OCI-LY3 (cell line): Measurements from ENCODE around the gene CYB5R3.

Source experiments
- H2AFZ ChIP-seq: fragments of 200-600, 300-600 bp; shearing (Covaris generic); 2 replicates; pipeline ENCODE4 v1.6.0; 2014; ENCODE audit warnings: antibody characterized with exemption, low read depth, low read length
- H3K27ac ChIP-seq: fragments of 200-600, 300-600 bp; sonication (generic); 2 replicates; pipeline ENCODE4 v1.5.1; 2014; ENCODE audit warnings: mild to moderate bottlenecking, low read length, moderate library complexity, mixed read lengths
- H3K27me3 ChIP-seq: fragments of 200-600, 300-600 bp; sonication (generic); 2 replicates; pipeline ENCODE4 v1.6.1; 2014; ENCODE audit warnings: low read depth, low read length, mixed read lengths
- H3K36me3 ChIP-seq: fragments of 200-600, 300-600 bp; sonication (generic); replicated peaks from 2 replicates; pipeline ENCODE3; 2014; ENCODE audit warnings: low read depth, low read length, mixed read lengths
- H3K4me1 ChIP-seq: fragments of 300-600, 200-600 bp; sonication (generic); 2 replicates; pipeline ENCODE4 v1.6.1; 2014; ENCODE audit warnings: low read length, mixed read lengths
- H3K4me2 ChIP-seq: fragments of 200-600, 300-600 bp; sonication (generic); 2 replicates; pipeline ENCODE4 v1.6.1; 2014; ENCODE audit warnings: low read length, mixed read lengths
- H3K4me3 ChIP-seq: fragments of 300-600, 200-600 bp; sonication (generic); 2 replicates; pipeline ENCODE4 v1.5.1; 2014; ENCODE audit warnings: antibody characterized with exemption, mild to moderate bottlenecking, low read length, moderate library complexity
- H3K79me2 ChIP-seq: fragments of 300-600, 200-600 bp; shearing (Covaris generic); 2 replicates; pipeline ENCODE4 v1.6.1; 2014; ENCODE audit warnings: mild to moderate bottlenecking, low read length, mixed read lengths
- H3K9ac ChIP-seq: fragments of 300-600, 200-600 bp; shearing (Covaris generic); 2 replicates; pipeline ENCODE4 v1.6.0; 2014; ENCODE audit warnings: mild to moderate bottlenecking, low read length, moderate library complexity
- H3K9me3 ChIP-seq: fragments of 200-600, 300-600 bp; shearing (Covaris generic); 2 replicates; pipeline ENCODE4 v1.6.1; 2014; ENCODE audit warnings: low read length, mixed read lengths; ENCODE audit not compliant: insufficient read depth
- H4K20me1 ChIP-seq: fragments of 200-600, 300-600 bp; sonication (generic); 2 replicates; pipeline ENCODE4 v1.6.1; 2016; ENCODE audit warnings: low read length, mixed read lengths; ENCODE audit not compliant: insufficient read depth
- EZH2phosphoT487 ChIP-seq: fragments of 200-600 bp; shearing (Covaris generic); IDR thresholded peaks from 2 replicates; pipeline ENCODE4 v1.6.1; 2018; ENCODE audit warnings: antibody characterized with exemption, mixed run types, low read depth
- TF ChIP-seq, protein P1 (sequence below): fragments of 200-600, 300-600 bp; sonication (generic); IDR thresholded peaks from 2 replicates; pipeline ENCODE4 v1.5.1; 2014; ENCODE audit warnings: antibody characterized with exemption, low read length, low read depth

The CYB5R3 gene

DNA sequence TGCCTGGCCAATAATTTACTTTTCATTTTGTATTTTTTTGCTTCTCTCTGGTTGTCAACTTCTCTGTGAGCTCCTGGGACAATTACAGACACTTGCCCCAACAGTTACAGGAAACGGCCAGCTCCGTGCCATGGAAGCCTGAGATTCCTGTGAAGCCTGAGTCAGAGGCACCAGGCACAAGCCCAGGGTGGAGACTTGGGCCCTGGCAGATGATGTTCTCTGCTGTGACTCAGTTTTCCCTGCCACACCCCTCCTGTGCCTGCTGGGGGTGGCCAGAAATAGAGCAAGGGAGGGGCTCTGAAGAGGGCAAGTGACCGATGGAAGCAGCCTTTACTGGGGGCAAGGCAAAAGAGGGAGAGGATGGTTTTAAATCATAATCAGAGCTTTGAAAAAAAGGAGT is 13.7 kb downstream of the CYB5R3 start:
- no peak overlapping the region for H2AFZ ChIP-seq
- H3K4me1 ChIP-seq: no peaks in the 10 kb centered on the region
- no peak overlapping the region for H3K27ac ChIP-seq
- no peaks in the 10 kb centered on the region for H3K9me3 ChIP-seq
- TF ChIP-seq, protein P1, sequence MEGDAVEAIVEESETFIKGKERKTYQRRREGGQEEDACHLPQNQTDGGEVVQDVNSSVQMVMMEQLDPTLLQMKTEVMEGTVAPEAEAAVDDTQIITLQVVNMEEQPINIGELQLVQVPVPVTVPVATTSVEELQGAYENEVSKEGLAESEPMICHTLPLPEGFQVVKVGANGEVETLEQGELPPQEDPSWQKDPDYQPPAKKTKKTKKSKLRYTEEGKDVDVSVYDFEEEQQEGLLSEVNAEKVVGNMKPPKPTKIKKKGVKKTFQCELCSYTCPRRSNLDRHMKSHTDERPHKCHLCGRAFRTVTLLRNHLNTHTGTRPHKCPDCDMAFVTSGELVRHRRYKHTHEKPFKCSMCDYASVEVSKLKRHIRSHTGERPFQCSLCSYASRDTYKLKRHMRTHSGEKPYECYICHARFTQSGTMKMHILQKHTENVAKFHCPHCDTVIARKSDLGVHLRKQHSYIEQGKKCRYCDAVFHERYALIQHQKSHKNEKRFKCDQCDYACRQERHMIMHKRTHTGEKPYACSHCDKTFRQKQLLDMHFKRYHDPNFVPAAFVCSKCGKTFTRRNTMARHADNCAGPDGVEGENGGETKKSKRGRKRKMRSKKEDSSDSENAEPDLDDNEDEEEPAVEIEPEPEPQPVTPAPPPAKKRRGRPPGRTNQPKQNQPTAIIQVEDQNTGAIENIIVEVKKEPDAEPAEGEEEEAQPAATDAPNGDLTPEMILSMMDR: no peak
- TF ChIP-seq EZH2phosphoT487: no peak
- no peak overlapping the region for H3K4me2 ChIP-seq
- H3K36me3 ChIP-seq: peaks cover 28% of the 10 kb centered on the region
- H3K79me2 ChIP-seq: peaks cover 14% of the 10 kb centered on the region
- no peak overlapping the region for H3K4me3 ChIP-seq
- no peaks in the 10 kb centered on the region for H3K27me3 ChIP-seq
- H4K20me1 ChIP-seq: peaks cover 11% of the 10 kb centered on the region
- H3K9ac ChIP-seq: no peak overlapping the region

GRCh38 chr22:42633013-42633412 is 16.2 kb downstream of the CYB5R3 start:
- Histone ChIP-seq H3K4me2 (no peak overlapping the region), H3K9me3 (no peaks in the 10 kb centered on the region), H3K27me3 (no peaks in the 10 kb centered on the region), H3K27ac (no peak overlapping the region), H3K4me1 (no peaks in the 10 kb centered on the region), H3K4me3 (no peak overlapping the region), H3K79me2 (peaks cover 7% of the 10 kb centered on the region; the same call in 1 of the 2 replicates), H3K9ac (no peak overlapping the region), H3K36me3 (peaks cover 43% of the 10 kb centered on the region), H4K20me1 (peaks cover 11% of the 10 kb centered on the region), H2AFZ (no peak overlapping the region)
- TF ChIP-seq EZH2phosphoT487: no peak
- TF ChIP-seq, protein P1: no peak

GRCh38 chr22:42632096-42632495 is 17.1 kb downstream of the CYB5R3 start:
- no peak for TF ChIP-seq EZH2phosphoT487
- TF ChIP-seq, protein P1: peak; percentile 14
- H3K79me2 ChIP-seq: no peaks in the 10 kb centered on the region
- no peak overlapping the region for H3K4me2 ChIP-seq
- H2AFZ ChIP-seq: no peak overlapping the region
- peaks cover 3% of the 10 kb centered on the region; the same call in 1 of the 2 replicates for H4K20me1 ChIP-seq
- H3K27me3 ChIP-seq: no peaks in the 10 kb centered on the region
- H3K27ac ChIP-seq: no peak overlapping the region
- H3K9me3 ChIP-seq: no peaks in the 10 kb centered on the region
- H3K36me3 ChIP-seq: peaks cover 47% of the 10 kb centered on the region
- no peaks in the 10 kb centered on the region for H3K4me1 ChIP-seq
- no peak overlapping the region for H3K4me3 ChIP-seq
- no peak overlapping the region for H3K9ac ChIP-seq

- H3K79me2 ChIP-seq: no peaks in the 10 kb centered on the region
- H3K27me3 ChIP-seq: no peaks in the 10 kb centered on the region
- H4K20me1 ChIP-seq: no peaks in the 10 kb centered on the region
- H3K9ac ChIP-seq: no peak overlapping the region
- no peak overlapping the region for H3K4me3 ChIP-seq
- no peaks in the 10 kb centered on the region for H3K9me3 ChIP-seq
- H3K4me2 ChIP-seq: no peak overlapping the region
- no peak overlapping the region for H2AFZ ChIP-seq
- H3K27ac ChIP-seq: no peak overlapping the region
- no peaks in the 10 kb centered on the region for H3K4me1 ChIP-seq
- peaks cover 50% of the 10 kb centered on the region for H3K36me3 ChIP-seq
- TF ChIP-seq EZH2phosphoT487: no peak
- TF ChIP-seq, protein P1: no peak
Measured at GRCh38 chr22:42630901-42631602, 18.1 kb downstream of the CYB5R3 start.
